Airway epithelial cell (primary cell): ENCODE measurements around the gene PRR35. TPM values are rescaled to one million over a fixed set of nuclear protein-coding genes. Genes with fewer than 3 reads are reported as not detected.

Experiments
- total RNA-seq: library from RNA; depleted of rRNA; stranded (reverse); fragments of >200 nt; gene quantifications from 2 replicates; pipeline ENCODE4 v1.2.3, GENCODE V29; 2015

PRR35 gene
- total RNA-seq: not detected in 2 replicates

GRCh38 chr16:560204-560700, at the start of gene PRR35:
PRR35 (plus strand) TSS chr16:560394; CDS start chr16:563295, 2,901 bp downstream.

DNA sequence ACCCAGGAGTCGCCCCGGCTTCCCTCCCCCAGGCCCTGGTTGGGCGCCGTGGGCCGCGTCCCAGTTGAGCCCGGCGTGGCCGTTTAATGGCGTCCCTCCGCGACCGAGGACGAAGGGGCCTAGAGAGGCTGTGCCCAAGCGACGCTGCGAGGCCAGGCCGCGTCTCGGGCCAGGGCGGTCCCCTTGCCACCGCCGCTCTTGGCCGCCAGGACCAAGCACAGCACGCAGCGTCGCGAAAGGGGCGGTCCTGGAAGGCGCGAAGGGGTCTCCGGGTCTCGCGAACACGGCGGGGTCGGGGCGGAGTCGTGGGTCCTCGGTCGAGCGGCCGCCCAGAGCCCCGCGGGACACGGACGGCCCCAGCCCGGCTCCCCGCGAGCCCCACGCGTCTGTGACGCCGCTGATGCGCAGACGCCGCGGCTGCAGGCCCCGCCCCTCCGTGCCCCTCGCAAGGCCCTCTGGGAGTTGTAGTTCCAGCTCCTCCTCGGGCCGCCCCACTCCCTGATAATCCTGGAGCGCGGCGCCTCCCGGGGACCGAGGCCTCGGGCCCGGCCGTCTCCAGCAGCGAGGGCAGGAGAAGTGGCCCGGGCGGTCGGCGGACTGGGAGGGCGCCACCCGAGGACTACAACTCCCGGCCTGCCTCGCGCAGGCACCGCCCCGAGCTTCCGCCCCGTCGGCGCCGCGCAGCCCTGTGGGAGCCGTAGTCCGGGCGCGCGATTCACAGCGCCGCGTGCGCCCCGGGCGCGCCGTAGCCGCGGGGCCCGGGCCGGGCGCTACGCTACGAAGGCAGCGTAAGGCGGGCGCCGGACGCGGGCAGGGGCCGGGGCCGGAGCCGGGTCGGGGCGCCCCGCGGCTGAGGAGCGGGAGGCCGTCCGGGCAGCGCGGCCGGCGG, 32.9 kb upstream of the PRR35 start, which contains the start of gene CAPN15:
Gene CAPN15, plus strand, starts transcription at position 698 of the 889 bp plus-strand sequence. CDS start 19,127 bp downstream, outside the sequence.

DNA sequence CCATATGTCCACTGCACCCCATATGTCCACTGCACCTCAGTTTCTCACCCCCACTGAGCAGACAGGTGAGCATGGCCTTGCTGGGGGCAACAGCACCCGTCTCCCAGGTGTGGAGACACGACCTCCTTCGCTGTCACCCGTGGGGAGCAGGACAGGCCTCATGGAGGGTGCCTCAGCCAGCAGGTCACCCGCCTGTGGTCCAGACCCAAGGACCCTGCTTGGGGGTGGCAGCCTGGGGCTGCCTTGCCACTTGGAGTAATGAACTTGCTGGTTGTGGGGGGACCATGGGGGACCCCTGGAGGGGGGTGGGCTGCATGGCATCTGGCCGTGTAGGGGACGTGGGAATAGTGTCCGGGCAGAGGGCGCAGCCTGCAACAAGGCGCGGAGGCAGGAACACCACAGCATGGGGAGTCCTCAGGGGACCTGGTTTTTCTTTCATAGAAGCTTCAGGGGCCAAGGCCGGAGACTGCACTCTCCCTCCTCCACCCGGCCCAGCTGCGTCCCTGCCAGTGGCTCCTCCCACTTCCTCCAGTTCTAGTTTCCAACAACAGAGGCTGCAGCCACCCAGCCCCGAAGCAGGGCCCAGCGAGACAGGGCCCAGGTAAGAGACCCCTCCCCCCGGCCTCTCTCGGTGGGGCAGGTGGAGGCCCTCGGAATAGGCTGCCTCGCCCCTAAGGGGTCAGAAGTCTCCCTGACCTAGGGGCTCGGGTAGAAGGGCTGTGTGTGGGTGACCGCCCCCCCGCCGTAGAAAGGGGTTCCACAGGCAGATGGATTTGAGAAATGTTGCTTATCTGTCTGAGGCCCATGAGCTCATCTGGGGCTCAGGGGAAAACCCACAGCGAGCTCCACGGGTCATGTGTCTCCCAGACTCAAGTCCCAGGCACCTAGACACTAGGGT, 6.5 kb downstream of the PRR35 start, which contains the start of gene NHLRC4:
Gene NHLRC4, plus strand, starts transcription at position 531 of the 898 bp plus-strand sequence. CDS start 1,043 bp downstream, outside the sequence.

GRCh38 chr16:569445-570254, 9.5 kb downstream of the PRR35 start, which contains the start of gene PIGQ:
PIGQ (plus strand) TSS chr16:569968; CDS start chr16:574075, 4,107 bp downstream.

GRCh38 chr16:589658-590187, 29.5 kb downstream of the PRR35 start, which contains the start of gene RAB40C:
RAB40C (plus strand) TSS chr16:590066; CDS start chr16:590292, 226 bp downstream.

Other genes starting within 250 kb of the PRR35 start
- 33.3 and 34.9 TPM in 2 replicates for gene AXIN1, start 207.7 kb upstream of the PRR35 start, total RNA-seq
- gene MRPL28, start 189.9 kb upstream of the PRR35 start, total RNA-seq: 171 and 215 TPM in 2 replicates
- gene PGAP6, start 178.4 kb upstream of the PRR35 start, total RNA-seq: 48.3 and 56.3 TPM in 2 replicates
- 140 and 168 TPM in 2 replicates for gene NME4, start 163.2 kb upstream of the PRR35 start, total RNA-seq
- 14.5 and 17.5 TPM in 2 replicates for gene DECR2, start 158.5 kb upstream of the PRR35 start, total RNA-seq
- 15.2 and 16.9 TPM in 2 replicates for gene RAB11FIP3, start 134.7 kb upstream of the PRR35 start, total RNA-seq
- 45.1 and 52.1 TPM in 2 replicates for gene CAPN15, start 32.7 kb upstream of the PRR35 start, total RNA-seq
- gene NHLRC4, start 6.6 kb downstream of the PRR35 start, total RNA-seq: 0.28 TPM in 1 of 2 replicates, not detected in the other
- gene PIGQ, start 9.6 kb downstream of the PRR35 start, total RNA-seq: 25.6 and 30.4 TPM in 2 replicates
- gene RAB40C, start 29.7 kb downstream of the PRR35 start, total RNA-seq: 21.7 and 24.5 TPM in 2 replicates
- 0.14 and 0.21 TPM in 2 replicates for gene WFIKKN1, start 70.6 kb downstream of the PRR35 start, total RNA-seq
- 184 and 265 TPM in 2 replicates for gene METTL26, start 75.9 kb downstream of the PRR35 start, total RNA-seq
- 51.2 and 60.1 TPM in 2 replicates for gene MCRIP2, start 81.4 kb downstream of the PRR35 start, total RNA-seq
- 11.3 and 15.0 TPM in 2 replicates for gene WDR90, start 89.0 kb downstream of the PRR35 start, total RNA-seq
- 57.4 and 65.5 TPM in 2 replicates for gene RHOT2, start 107.7 kb downstream of the PRR35 start, total RNA-seq
- gene RHBDL1, start 115.3 kb downstream of the PRR35 start, total RNA-seq: 3.6 and 4.2 TPM in 2 replicates
- gene STUB1, start 120.0 kb downstream of the PRR35 start, total RNA-seq: 193 and 214 TPM in 2 replicates
- 41.0 and 56.5 TPM in 2 replicates for gene JMJD8, start 123.9 kb downstream of the PRR35 start, total RNA-seq
- 12.5 and 12.6 TPM in 2 replicates for gene WDR24, start 130.0 kb downstream of the PRR35 start, total RNA-seq
- gene FBXL16, start 145.4 kb downstream of the PRR35 start, total RNA-seq: 1.7 and 1.8 TPM in 2 replicates
- gene METRN, start 154.7 kb downstream of the PRR35 start, total RNA-seq: 132 and 150 TPM in 2 replicates
- gene ANTKMT, start 160.8 kb downstream of the PRR35 start, total RNA-seq: 46.1 and 75.9 TPM in 2 replicates
- 1.7 and 3.4 TPM in 2 replicates for gene CCDC78, start 166.0 kb downstream of the PRR35 start, total RNA-seq
- 13.5 and 21.9 TPM in 2 replicates for gene HAGHL, start 166.7 kb downstream of the PRR35 start, total RNA-seq
- 24.1 and 35.5 TPM in 2 replicates for gene CIAO3, start 180.6 kb downstream of the PRR35 start, total RNA-seq
- gene MSLN, start 200.3 kb downstream of the PRR35 start, total RNA-seq: 11.5 and 12.4 TPM in 2 replicates
- 48.0 and 50.6 TPM in 2 replicates for gene RPUSD1, start 228.0 kb downstream of the PRR35 start, total RNA-seq
- 24.4 and 24.5 TPM in 2 replicates for gene CHTF18, start 228.2 kb downstream of the PRR35 start, total RNA-seq
- gene GNG13, start 240.3 kb downstream of the PRR35 start, total RNA-seq: not detected in 2 replicates